ENCODE data around the gene MIPEP. TPM values are rescaled to one million over a fixed set of nuclear protein-coding genes. Genes with fewer than 3 reads are reported as not detected.
A peak's percentile ranks its signal among the peaks of the same experiment; 100 is the strongest.

MIPEP gene
- total RNA-seq, 1 donor from 2014 or later, result 13.0 TPM

DNA sequence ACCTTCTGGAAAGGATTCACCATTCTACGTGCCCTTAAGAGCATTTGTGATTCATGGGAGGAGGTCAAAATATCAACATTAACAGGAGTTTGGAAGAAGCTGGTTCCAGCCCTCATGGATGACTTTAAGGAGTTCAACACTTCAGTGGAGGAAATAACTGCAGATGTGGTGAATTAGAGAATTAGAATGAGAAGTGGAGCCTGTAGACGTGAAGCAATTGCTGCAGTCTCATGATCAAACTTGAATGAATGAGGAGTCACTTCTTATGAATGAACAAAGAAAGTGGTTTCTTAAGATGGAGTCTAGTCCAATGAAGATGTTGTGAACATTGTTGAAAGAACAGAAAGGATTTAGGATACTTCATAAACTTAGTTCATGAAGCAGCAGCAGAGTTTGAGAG, 189.9 kb downstream of the MIPEP start:
- no peak overlapping the region for H3K4me3 ChIP-seq (ENCODE audit: insufficient read depth, low read depth, low read length)
- H3K9me3 ChIP-seq (ENCODE audit: insufficient read depth, low read depth, low read length), result no peaks in the 10 kb centered on the region
- no peaks in the 10 kb centered on the region for H3K27me3 ChIP-seq (ENCODE audit: insufficient read depth, low read length)
- H3K36me3 ChIP-seq (ENCODE audit: insufficient read depth, low read length), result no peaks in the 10 kb centered on the region
- peaks cover 17% of the 10 kb centered on the region for H3K4me1 Mint-ChIP-seq (ENCODE audit: low read depth, unreplicated experiment)
- H2AFZ ChIP-seq (ENCODE audit: low read depth, low read length), result no peak overlapping the region
- no peaks in the 10 kb centered on the region for H3K79me2 ChIP-seq (ENCODE audit: insufficient read depth, low read length)
- peaks cover 3% of the 10 kb centered on the region for H3K27me3 Mint-ChIP-seq (ENCODE audit: low read depth, unreplicated experiment)
- H3K27ac Mint-ChIP-seq (ENCODE audit: unreplicated experiment), result no peak overlapping the region
- H3K36me3 Mint-ChIP-seq (ENCODE audit: low read depth, unreplicated experiment), result no peaks in the 10 kb centered on the region
- TF ChIP-seq, protein P1, sequence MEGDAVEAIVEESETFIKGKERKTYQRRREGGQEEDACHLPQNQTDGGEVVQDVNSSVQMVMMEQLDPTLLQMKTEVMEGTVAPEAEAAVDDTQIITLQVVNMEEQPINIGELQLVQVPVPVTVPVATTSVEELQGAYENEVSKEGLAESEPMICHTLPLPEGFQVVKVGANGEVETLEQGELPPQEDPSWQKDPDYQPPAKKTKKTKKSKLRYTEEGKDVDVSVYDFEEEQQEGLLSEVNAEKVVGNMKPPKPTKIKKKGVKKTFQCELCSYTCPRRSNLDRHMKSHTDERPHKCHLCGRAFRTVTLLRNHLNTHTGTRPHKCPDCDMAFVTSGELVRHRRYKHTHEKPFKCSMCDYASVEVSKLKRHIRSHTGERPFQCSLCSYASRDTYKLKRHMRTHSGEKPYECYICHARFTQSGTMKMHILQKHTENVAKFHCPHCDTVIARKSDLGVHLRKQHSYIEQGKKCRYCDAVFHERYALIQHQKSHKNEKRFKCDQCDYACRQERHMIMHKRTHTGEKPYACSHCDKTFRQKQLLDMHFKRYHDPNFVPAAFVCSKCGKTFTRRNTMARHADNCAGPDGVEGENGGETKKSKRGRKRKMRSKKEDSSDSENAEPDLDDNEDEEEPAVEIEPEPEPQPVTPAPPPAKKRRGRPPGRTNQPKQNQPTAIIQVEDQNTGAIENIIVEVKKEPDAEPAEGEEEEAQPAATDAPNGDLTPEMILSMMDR (IDR thresholded peaks at IDR 0.05; ENCODE audit: insufficient read depth, low read depth, low read length), result no peak
- no peak for TF ChIP-seq EZH2 (IDR thresholded peaks at IDR 0.05; ENCODE audit: insufficient read depth, low read length)
- no peaks in the 10 kb centered on the region for H4K20me1 ChIP-seq (ENCODE audit: insufficient read depth, low read length)
- no peak for DNase-seq (ENCODE audit: low read depth)
- H3K4me1 ChIP-seq (ENCODE audit: insufficient read depth, low read length), result peaks cover 16% of the 10 kb centered on the region
- no peak overlapping the region for H3K9ac ChIP-seq (ENCODE audit: low read length)
- FAIRE-seq, result no peak
- H3K9me3 Mint-ChIP-seq (ENCODE audit: unreplicated experiment), result peaks cover 2% of the 10 kb centered on the region
- H3K4me3 Mint-ChIP-seq (ENCODE audit: unreplicated experiment), result no peak overlapping the region
- no peak overlapping the region for H3K4me2 ChIP-seq (ENCODE audit: low read length)
- no peak overlapping the region for H3K27ac ChIP-seq (ENCODE audit: low read depth, low read length)

DNA sequence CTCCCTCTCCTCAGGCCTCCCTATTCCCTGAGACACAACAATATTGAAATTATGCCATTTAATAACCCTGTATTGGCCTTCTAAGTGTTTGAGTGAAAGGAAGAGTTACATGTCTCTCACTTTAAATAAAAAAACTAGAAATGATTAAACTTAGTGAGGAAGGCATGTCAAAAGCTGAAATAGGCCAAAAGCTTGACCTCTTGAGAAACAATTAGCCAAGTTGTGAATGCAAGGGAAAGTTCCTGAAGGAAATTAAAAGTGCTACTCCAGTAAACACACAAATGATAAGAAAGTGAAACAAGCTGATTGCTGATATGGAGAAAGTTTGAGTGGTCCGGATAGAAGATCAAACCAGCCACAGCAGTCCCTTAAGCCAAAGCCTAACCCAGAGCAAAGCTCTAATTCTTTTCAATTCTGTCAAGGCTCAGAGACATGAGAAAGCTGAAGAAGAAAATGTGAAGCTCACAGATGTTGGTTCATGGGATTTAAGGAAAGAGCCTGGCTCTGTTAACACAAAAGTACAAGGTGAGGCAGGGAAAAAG, 191.4 kb downstream of the MIPEP start:
- Mint-ChIP-seq H3K4me3 (ENCODE audit: unreplicated experiment) (no peak overlapping the region), H3K27me3 (ENCODE audit: low read depth, unreplicated experiment) (peaks cover 3% of the 10 kb centered on the region), H3K9me3 (ENCODE audit: unreplicated experiment) (peaks cover 2% of the 10 kb centered on the region), H3K4me1 (ENCODE audit: low read depth, unreplicated experiment) (peaks cover 17% of the 10 kb centered on the region), H3K36me3 (ENCODE audit: low read depth, unreplicated experiment) (no peaks in the 10 kb centered on the region), H3K27ac (ENCODE audit: unreplicated experiment) (no peak overlapping the region)
- H3K4me1 ChIP-seq (ENCODE audit: insufficient read depth, low read length), result peaks cover 16% of the 10 kb centered on the region
- no peak overlapping the region for H3K4me2 ChIP-seq (ENCODE audit: low read length)
- no peaks in the 10 kb centered on the region for H3K27me3 ChIP-seq (ENCODE audit: insufficient read depth, low read length)
- H3K4me3 ChIP-seq (ENCODE audit: insufficient read depth, low read depth, low read length), result no peak overlapping the region
- H3K9me3 ChIP-seq (ENCODE audit: insufficient read depth, low read depth, low read length), result no peaks in the 10 kb centered on the region
- DNase-seq (ENCODE audit: low read depth), result no peak
- no peaks in the 10 kb centered on the region for H4K20me1 ChIP-seq (ENCODE audit: insufficient read depth, low read length)
- H3K79me2 ChIP-seq (ENCODE audit: insufficient read depth, low read length), result no peaks in the 10 kb centered on the region
- H2AFZ ChIP-seq (ENCODE audit: low read depth, low read length), result no peak overlapping the region
- H3K36me3 ChIP-seq (ENCODE audit: insufficient read depth, low read length), result no peaks in the 10 kb centered on the region
- TF ChIP-seq EZH2 (IDR thresholded peaks at IDR 0.05; ENCODE audit: insufficient read depth, low read length), result no peak
- TF ChIP-seq, protein P1 (IDR thresholded peaks at IDR 0.05; ENCODE audit: insufficient read depth, low read depth, low read length), result no peak
- H3K27ac ChIP-seq (ENCODE audit: low read depth, low read length), result no peak overlapping the region
- H3K9ac ChIP-seq (ENCODE audit: low read length), result no peak overlapping the region
- FAIRE-seq, result no peak

DNA sequence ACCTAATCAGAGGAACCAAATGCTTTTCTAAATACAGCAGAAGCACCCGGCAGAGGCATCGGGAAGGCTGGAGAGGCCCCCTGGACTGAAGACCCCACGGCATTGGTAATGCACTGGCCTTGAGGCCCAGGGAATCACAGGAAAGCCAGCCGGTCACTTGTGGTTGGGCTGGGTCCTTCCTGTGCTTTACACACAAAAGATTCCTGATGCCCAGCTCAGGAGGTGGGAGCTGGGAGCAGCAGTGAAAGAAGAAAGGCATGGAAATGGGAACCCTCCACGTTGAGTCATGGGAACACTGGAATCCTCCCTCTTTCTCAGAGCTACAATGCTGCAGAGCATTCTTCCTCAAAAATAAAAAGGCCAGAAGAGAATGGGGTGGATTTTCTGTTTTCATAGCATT, 192.6 kb downstream of the MIPEP start:
- DNase-seq (ENCODE audit: low read depth) (no peak), FAIRE-seq (no peak)
- Mint-ChIP-seq H3K27ac (ENCODE audit: unreplicated experiment) (no peak overlapping the region), H3K36me3 (ENCODE audit: low read depth, unreplicated experiment) (no peaks in the 10 kb centered on the region), H3K9me3 (ENCODE audit: unreplicated experiment) (peaks cover 2% of the 10 kb centered on the region), H3K4me3 (ENCODE audit: unreplicated experiment) (no peak overlapping the region), H3K4me1 (ENCODE audit: low read depth, unreplicated experiment) (peaks cover 15% of the 10 kb centered on the region), H3K27me3 (ENCODE audit: low read depth, unreplicated experiment) (no peaks in the 10 kb centered on the region)
- no peak overlapping the region for H3K4me3 ChIP-seq (ENCODE audit: insufficient read depth, low read depth, low read length)
- H3K9ac ChIP-seq (ENCODE audit: low read length), result no peak overlapping the region
- H3K36me3 ChIP-seq (ENCODE audit: insufficient read depth, low read length), result no peaks in the 10 kb centered on the region
- no peak overlapping the region for H3K4me2 ChIP-seq (ENCODE audit: low read length)
- H3K27ac ChIP-seq (ENCODE audit: low read depth, low read length), result no peak overlapping the region
- no peak for TF ChIP-seq EZH2 (IDR thresholded peaks at IDR 0.05; ENCODE audit: insufficient read depth, low read length)
- TF ChIP-seq, protein P1 (IDR thresholded peaks at IDR 0.05; ENCODE audit: insufficient read depth, low read depth, low read length), result no peak
- H3K9me3 ChIP-seq (ENCODE audit: insufficient read depth, low read depth, low read length), result no peaks in the 10 kb centered on the region
- H4K20me1 ChIP-seq (ENCODE audit: insufficient read depth, low read length), result no peaks in the 10 kb centered on the region
- no peaks in the 10 kb centered on the region for H3K79me2 ChIP-seq (ENCODE audit: insufficient read depth, low read length)
- peak overlapping the region; percentile 45 for H2AFZ ChIP-seq (ENCODE audit: low read depth, low read length)
- H3K27me3 ChIP-seq (ENCODE audit: insufficient read depth, low read length), result no peaks in the 10 kb centered on the region
- peaks cover 11% of the 10 kb centered on the region for H3K4me1 ChIP-seq (ENCODE audit: insufficient read depth, low read length)
